SW 1271 (cell line): Measurements from ENCODE around the gene HECW1.
A peak's percentile ranks its signal among the peaks of the same experiment; 100 is the strongest.

Experiments used
- DNase-seq, 2 experiments: peaks; one replicate each; lab custom pipeline; 2025; lab: John Stamatoyannopoulos, UW

The HECW1 gene

GRCh38 chr7:43260980-43261878 is 148.8 kb downstream of the HECW1 start:
- DNase-seq, result peak; percentile 51 to 79

- no peak for DNase-seq
Observed at GRCh38 chr7:43265139-43265538, 152.7 kb downstream of the HECW1 start.

- no peak for DNase-seq
Observed at GRCh38 chr7:43273939-43274719, 161.7 kb downstream of the HECW1 start.

- DNase-seq, result no peak
Observed at GRCh38 chr7:43274752-43275151, 162.3 kb downstream of the HECW1 start.

GRCh38 chr7:43276547-43276946 is 164.1 kb downstream of the HECW1 start:
- DNase-seq, result no peak

- DNase-seq, result no peak
Observed at GRCh38 chr7:43278088-43278644, 165.7 kb downstream of the HECW1 start.

GRCh38 chr7:43281268-43281667 is 168.8 kb downstream of the HECW1 start:
- DNase-seq, result no peak

GRCh38 chr7:43283706-43284105 is 171.3 kb downstream of the HECW1 start:
- no peak for DNase-seq

- no peak for DNase-seq
Observed at GRCh38 chr7:43289826-43290225, 177.4 kb downstream of the HECW1 start.

GRCh38 chr7:43290978-43291377 is 178.5 kb downstream of the HECW1 start:
- no peak for DNase-seq

- no peak for DNase-seq
Observed at GRCh38 chr7:43291789-43292188, 179.3 kb downstream of the HECW1 start.

- no peak for DNase-seq
Observed at GRCh38 chr7:43292384-43292783, 179.9 kb downstream of the HECW1 start.

- no peak for DNase-seq
Observed at GRCh38 chr7:43294080-43294630, 181.7 kb downstream of the HECW1 start.

- DNase-seq, result no peak
Observed at GRCh38 chr7:43295429-43295828, 183.0 kb downstream of the HECW1 start.

GRCh38 chr7:43296306-43296705 is 183.9 kb downstream of the HECW1 start:
- DNase-seq, result no peak

GRCh38 chr7:43298617-43299016 is 186.2 kb downstream of the HECW1 start:
- DNase-seq, result no peak

- DNase-seq, result no peak
Observed at GRCh38 chr7:43300121-43300520, 187.7 kb downstream of the HECW1 start.

GRCh38 chr7:43302211-43302711 is 189.8 kb downstream of the HECW1 start:
- no peak for DNase-seq

- DNase-seq, result no peak
Observed at GRCh38 chr7:43302773-43303460, 190.5 kb downstream of the HECW1 start.

GRCh38 chr7:43303740-43304241 is 191.3 kb downstream of the HECW1 start:
- DNase-seq, result no peak

- no peak for DNase-seq
Observed at GRCh38 chr7:43306404-43306803, 194.0 kb downstream of the HECW1 start.
